Measurements from ENCODE around the gene UFD1. TPM values are rescaled to one million over a fixed set of nuclear protein-coding genes. Genes with fewer than 3 reads are reported as not detected.

Gene UFD1
- total RNA-seq, 6 donors from 2014 or later = 21.0 to 52.1 (median 29.1) TPM

DNA sequence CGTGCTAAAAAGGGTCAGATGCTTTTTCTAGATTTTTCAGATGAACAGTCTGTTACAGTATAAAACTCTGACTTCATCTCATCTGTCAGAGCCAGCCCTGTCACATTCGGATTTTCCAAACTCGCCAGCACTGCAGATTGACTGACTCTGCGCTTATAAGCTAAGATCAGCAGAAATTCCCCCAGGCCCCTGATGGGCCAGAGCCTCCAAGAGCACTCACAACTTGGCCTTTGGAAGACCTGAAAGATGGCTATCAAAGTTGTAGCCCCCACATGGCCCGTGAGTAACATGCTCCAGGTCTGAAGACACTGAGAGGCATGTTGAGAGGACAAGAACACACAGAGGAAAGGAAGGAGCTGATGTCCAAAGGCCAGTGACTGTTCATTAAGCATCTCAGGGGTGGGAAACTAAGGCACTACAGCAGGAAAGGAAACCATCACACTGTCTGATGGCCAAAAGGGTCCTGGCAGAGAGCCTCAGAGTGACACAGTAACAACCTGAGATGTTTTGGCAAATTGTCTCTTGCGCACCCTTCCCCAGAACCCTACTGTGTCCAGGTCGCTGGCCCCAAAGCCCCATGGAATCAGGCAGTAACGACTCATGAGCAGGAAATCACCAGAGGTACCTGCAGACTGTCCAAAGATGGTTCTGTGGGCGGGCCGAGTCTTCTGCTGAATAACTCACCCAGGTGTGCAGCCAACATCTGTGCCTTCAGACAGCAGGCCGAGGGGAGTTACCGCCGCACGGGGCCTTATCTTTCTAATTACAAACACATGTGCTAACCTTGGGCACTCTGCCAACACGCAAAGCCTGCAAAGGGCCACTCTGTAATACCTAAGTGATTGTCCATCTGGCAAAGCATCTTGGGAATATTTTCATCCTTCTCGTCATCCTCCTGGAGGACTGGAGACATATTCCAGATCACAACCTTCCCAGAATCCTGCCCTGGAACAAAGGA lies 71.1 kb downstream of the UFD1 start:
- Histone ChIP-seq H3K27ac (no peak overlapping the region), H3K9me3 (no peaks in the 10 kb centered on the region), H3K36me3 (peaks cover 25 to 59% (median 45%) of the 10 kb centered on the region in 4 donors), H3K27me3 (no peaks in the 10 kb centered on the region), H3K4me1 (peaks cover 0 to 8% (median 0%) of the 10 kb centered on the region in 4 donors), H3K4me3 (no peak overlapping the region)
- TF ChIP-seq POLR2A (IDR thresholded peaks at IDR 0.05) (no peak), POLR2AphosphoS5 (IDR thresholded peaks at IDR 0.05) (no peak), EP300 (IDR thresholded peaks at IDR 0.05) (no peak)
- TF ChIP-seq, protein P1, sequence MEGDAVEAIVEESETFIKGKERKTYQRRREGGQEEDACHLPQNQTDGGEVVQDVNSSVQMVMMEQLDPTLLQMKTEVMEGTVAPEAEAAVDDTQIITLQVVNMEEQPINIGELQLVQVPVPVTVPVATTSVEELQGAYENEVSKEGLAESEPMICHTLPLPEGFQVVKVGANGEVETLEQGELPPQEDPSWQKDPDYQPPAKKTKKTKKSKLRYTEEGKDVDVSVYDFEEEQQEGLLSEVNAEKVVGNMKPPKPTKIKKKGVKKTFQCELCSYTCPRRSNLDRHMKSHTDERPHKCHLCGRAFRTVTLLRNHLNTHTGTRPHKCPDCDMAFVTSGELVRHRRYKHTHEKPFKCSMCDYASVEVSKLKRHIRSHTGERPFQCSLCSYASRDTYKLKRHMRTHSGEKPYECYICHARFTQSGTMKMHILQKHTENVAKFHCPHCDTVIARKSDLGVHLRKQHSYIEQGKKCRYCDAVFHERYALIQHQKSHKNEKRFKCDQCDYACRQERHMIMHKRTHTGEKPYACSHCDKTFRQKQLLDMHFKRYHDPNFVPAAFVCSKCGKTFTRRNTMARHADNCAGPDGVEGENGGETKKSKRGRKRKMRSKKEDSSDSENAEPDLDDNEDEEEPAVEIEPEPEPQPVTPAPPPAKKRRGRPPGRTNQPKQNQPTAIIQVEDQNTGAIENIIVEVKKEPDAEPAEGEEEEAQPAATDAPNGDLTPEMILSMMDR (IDR thresholded peaks at IDR 0.05) = no peak
- DNase-seq = no peak
- ATAC-seq (ENCODE audit: low FRiP score in 2 of 2) = no peak
- 82 to 92% methylated on average over 10 to 16 of the region's 16 CpGs for WGBS, 2 donors

DNA sequence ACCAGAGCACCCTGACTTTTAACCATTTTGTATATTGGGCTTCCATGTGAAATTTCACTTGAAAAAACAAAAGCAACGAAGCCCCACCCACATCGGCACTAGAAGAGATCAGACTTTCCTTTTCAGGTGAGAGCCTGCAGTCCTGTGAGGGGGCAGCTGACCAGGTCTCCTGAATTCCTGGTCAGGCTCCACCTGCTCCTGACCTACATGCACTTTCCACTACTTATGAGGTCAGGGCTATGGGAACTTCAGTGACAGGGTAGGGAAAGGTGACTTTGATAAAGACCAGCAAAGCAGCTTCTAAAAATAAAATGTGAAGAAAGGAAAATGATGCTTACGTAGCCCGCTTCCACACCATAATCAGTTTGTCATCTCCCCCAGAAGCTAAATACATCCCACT lies 72.1 kb downstream of the UFD1 start:
- H3K4me3 ChIP-seq = no peak overlapping the region
- 94 to 96% methylated on average over 4 of the region's 4 CpGs for WGBS, 2 donors
- H3K4me1 ChIP-seq = peaks cover 0 to 7% (median 0%) of the 10 kb centered on the region in 4 donors
- no peak for ATAC-seq (ENCODE audit: low FRiP score in 2 of 2)
- H3K27me3 ChIP-seq = no peaks in the 10 kb centered on the region
- peaks cover 25 to 62% (median 45%) of the 10 kb centered on the region in 4 donors for H3K36me3 ChIP-seq
- H3K27ac ChIP-seq = no peak overlapping the region
- H3K9me3 ChIP-seq = no peaks in the 10 kb centered on the region
- DNase-seq = no peak
- TF ChIP-seq POLR2AphosphoS5 (IDR thresholded peaks at IDR 0.05) = no peak

DNA sequence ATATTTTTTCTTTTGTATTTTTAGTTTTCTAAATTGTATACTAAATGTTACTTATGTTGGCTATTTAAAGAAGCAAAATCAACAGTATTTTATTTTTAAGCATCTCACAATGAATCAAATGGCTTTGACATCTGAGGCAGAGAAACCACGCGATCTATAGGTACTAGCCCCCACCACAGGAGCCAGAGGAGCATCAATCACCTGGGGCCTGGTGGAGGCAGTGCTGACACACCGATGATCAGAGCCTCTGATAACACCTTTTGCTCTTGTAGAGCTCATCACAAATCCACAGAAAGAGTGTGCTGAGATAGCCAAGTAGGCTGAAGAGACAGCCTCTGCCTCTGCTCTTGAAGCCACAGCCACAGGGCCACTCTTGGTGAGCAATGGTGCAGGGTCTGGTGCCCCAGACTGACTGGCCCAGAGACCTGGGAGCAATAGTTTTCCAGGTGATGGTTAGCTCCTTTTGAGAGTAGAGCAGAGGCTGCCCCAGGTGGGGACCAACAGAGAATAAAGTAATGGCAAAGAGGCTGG lies 72.6 kb downstream of the UFD1 start:
- Histone ChIP-seq H3K27ac (no peak overlapping the region), H3K36me3 (peaks cover 25 to 67% (median 45%) of the 10 kb centered on the region in 4 donors)
- WGBS, 2 donors = 85 to 86% methylated on average over 3 of the region's 3 CpGs

DNA sequence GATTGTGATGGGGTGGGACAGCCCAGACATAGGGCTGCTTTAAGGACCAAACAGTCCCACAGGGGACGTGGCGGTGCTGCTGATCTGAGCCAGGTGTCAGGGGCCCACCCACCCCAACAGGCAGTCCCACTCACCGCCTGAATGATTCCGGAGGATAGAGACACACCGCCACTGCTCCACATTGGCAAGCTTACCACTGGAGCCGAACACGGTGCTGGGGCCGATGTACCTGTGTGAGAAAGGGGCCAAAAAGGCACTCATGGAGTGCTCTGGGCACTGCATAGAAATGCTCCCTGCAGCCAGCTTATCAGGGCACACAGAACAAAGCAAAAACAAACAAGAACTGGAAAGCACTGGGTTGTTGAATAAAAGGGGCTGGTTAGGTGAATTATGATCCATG lies 73.3 kb downstream of the UFD1 start:
- DNase-seq (no peak), ATAC-seq (ENCODE audit: low FRiP score in 2 of 2) (no peak)
- Histone ChIP-seq H3K4me1 (no peaks in the 10 kb centered on the region), H3K27me3 (no peaks in the 10 kb centered on the region), H3K9me3 (no peaks in the 10 kb centered on the region), H3K36me3 (peaks cover 25 to 74% (median 45%) of the 10 kb centered on the region in 4 donors), H3K27ac (no peak overlapping the region), H3K4me3 (no peak overlapping the region)
- TF ChIP-seq, protein P1 (IDR thresholded peaks at IDR 0.05) = no peak
- TF ChIP-seq EP300 (IDR thresholded peaks at IDR 0.05) = no peak
- 96 to 100% methylated on average over 8 of the region's 8 CpGs for WGBS, 2 donors

More for the DNA sequence above, 72.6 kb downstream of the UFD1 start:
- Histone ChIP-seq H3K4me3 (no peak overlapping the region), H3K27me3 (no peaks in the 10 kb centered on the region), H3K4me1 (peaks cover 0 to 2% (median 0%) of the 10 kb centered on the region in 4 donors), H3K9me3 (no peaks in the 10 kb centered on the region)
- ATAC-seq (ENCODE audit: low FRiP score in 2 of 2) (no peak), DNase-seq (no peak)
- no peak for TF ChIP-seq POLR2AphosphoS5 (IDR thresholded peaks at IDR 0.05)

DNA sequence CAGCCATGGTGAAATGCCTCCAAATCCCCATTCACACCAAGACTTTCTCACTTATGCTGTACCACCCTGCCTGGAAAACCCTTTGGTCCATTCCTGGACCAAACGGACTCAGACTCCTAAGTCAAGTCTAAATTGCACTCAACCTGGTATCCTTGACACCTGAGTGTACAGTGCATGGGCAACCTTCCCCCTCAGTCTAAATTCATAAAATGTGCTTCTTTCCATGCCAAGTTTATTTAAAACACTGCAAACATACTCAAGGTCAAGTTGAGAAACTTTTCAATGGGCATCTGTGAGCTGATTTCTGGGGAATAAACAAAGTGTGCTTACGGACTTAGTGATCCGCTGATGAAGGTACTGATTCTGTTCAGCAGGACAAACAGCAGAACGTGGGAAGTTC lies 73.9 kb downstream of the UFD1 start:
- Histone ChIP-seq H3K4me1 (no peaks in the 10 kb centered on the region), H3K27me3 (no peaks in the 10 kb centered on the region), H3K27ac (no peak overlapping the region), H3K9me3 (no peaks in the 10 kb centered on the region), H3K36me3 (peaks cover 25 to 75% (median 44%) of the 10 kb centered on the region in 4 donors), H3K4me3 (no peak overlapping the region)
- DNase-seq (no peak), ATAC-seq (ENCODE audit: low FRiP score in 2 of 2) (no peak)
- WGBS, 2 donors = 86 to 94% methylated on average over 4 of the region's 4 CpGs
- TF ChIP-seq POLR2A (IDR thresholded peaks at IDR 0.05) = no peak

DNA sequence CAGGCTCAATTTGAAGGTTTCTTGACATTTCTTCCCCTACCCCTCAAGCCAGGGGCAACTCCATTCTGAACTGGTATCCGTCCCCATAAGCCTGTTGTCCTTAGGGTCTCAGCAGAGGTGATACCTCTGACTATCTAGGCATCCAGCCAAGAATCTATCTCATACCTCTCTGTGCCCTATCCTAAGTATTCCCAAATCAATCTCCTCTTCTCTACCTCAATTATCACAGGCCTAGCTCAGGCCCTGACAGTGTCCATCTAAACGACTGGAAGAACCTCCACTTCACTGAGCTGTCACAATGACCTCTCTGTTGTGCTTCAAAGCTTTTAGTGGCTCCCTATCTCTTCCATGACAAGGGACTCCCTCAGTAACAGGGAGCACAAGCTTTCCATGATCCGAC lies 74.3 kb downstream of the UFD1 start:
- Histone ChIP-seq H3K27me3 (no peaks in the 10 kb centered on the region), H3K9me3 (no peaks in the 10 kb centered on the region), H3K36me3 (peaks cover 25 to 75% (median 43%) of the 10 kb centered on the region in 4 donors), H3K27ac (no peak overlapping the region), H3K4me3 (no peak overlapping the region), H3K4me1 (no peaks in the 10 kb centered on the region)
- 96 to 100% methylated on average over 3 of the region's 3 CpGs for WGBS, 2 donors
- TF ChIP-seq POLR2AphosphoS5 (IDR thresholded peaks at IDR 0.05) (no peak), POLR2A (IDR thresholded peaks at IDR 0.05) (no peak), EP300 (IDR thresholded peaks at IDR 0.05) (no peak)
- TF ChIP-seq, protein P1 (IDR thresholded peaks at IDR 0.05) = no peak
- DNase-seq (no peak), ATAC-seq (ENCODE audit: low FRiP score in 2 of 2) (no peak)
